HG02610 (cell line): Measurements from ENCODE around the gene ZNF512B.
"Not testable (repeated sequence)": the region's sequence is repeated elsewhere in the genome, so short reads cannot be mapped to it uniquely, and the experiment has no call there.

ENCODE experiments used
- ATAC-seq: cut with Tn5 transposase; IDR thresholded peaks from one replicate; pipeline ENCODE4 v1.9.1; 2021; ENCODE audit warnings: mild to moderate bottlenecking, moderate library complexity; ENCODE audit not compliant: unreplicated experiment

Gene ZNF512B

GRCh38 chr20:63963784-63964301 is 5.9 kb downstream of the ZNF512B start:
- ATAC-seq, result no peak

- ATAC-seq, result no peak
Measured at GRCh38 chr20:63963348-63963741, 6.4 kb downstream of the ZNF512B start.

- no peak for ATAC-seq
Measured at GRCh38 chr20:63962426-63963347, 7.0 kb downstream of the ZNF512B start.

- no peak for ATAC-seq
Measured at GRCh38 chr20:63961664-63962425, 7.9 kb downstream of the ZNF512B start.

GRCh38 chr20:63960654-63961621 is 8.8 kb downstream of the ZNF512B start:
- ATAC-seq, result not testable (repeated sequence)

- ATAC-seq, result no peak
Measured at GRCh38 chr20:63959699-63960075, 10.0 kb downstream of the ZNF512B start.

- ATAC-seq, result no peak
Measured at GRCh38 chr20:63958964-63959698, 10.6 kb downstream of the ZNF512B start.

GRCh38 chr20:63958471-63958870 is 11.3 kb downstream of the ZNF512B start:
- no peak for ATAC-seq

GRCh38 chr20:63957690-63958441 is 11.9 kb downstream of the ZNF512B start:
- ATAC-seq, result no peak

GRCh38 chr20:63957004-63957689 is 12.6 kb downstream of the ZNF512B start:
- ATAC-seq, result peak; percentile 13

GRCh38 chr20:63956664-63957003 is 13.1 kb downstream of the ZNF512B start:
- no peak for ATAC-seq

GRCh38 chr20:63955827-63956663 is 13.7 kb downstream of the ZNF512B start, which contains the start of gene UCKL1:
TSS of gene UCKL1 (minus strand) at chr20:63956416. CDS start at chr20:63956372, 44 bp downstream.
- ATAC-seq, result peak; percentile 69

- peak; percentile 6 for ATAC-seq
Measured at GRCh38 chr20:63955281-63955826, 14.4 kb downstream of the ZNF512B start.

- no peak for ATAC-seq
Measured at GRCh38 chr20:63953764-63954429, 15.8 kb downstream of the ZNF512B start.

GRCh38 chr20:63952769-63953168 is 17.0 kb downstream of the ZNF512B start:
- ATAC-seq, result no peak

GRCh38 chr20:63952210-63952535 is 17.6 kb downstream of the ZNF512B start:
- ATAC-seq, result no peak
